Left lung (tissue), 10 donors: ENCODE data around the gene TTC33. TPM values are rescaled to one million over a fixed set of nuclear protein-coding genes. Genes with fewer than 3 reads are reported as not detected.
A peak's percentile ranks its signal among the peaks of the same experiment; 100 is the strongest.

Experiments used
- ATAC-seq: fragments of 200-7000 bp; cut with Tn5 transposase; one replicate; pipeline ENCODE4 v1.9.1; 2020; ENCODE audit warnings: moderate library complexity
- DNase-seq, 4 donors: peaks; one replicate each; pipeline ENCODE4 v3.0.0-alpha.2; 2013 to 2020
- H3K27ac ChIP-seq, 2 donors: fragments of 200-600 bp; sonication (generic) in 1 of 2; one replicate each; pipeline versions ENCODE4 v1.5.0 to v1.8.0; 2020 to 2021
- H3K27me3 ChIP-seq, 2 donors: fragments of 200-600 bp; sonication (generic) in 1 of 2; one replicate each; pipeline versions ENCODE4 v1.5.0 to v1.8.0; 2020 to 2021
- H3K36me3 ChIP-seq, 2 donors: fragments of 200-600 bp; sonication (generic) in 1 of 2; one replicate each; pipeline versions ENCODE4 v1.5.0 to v1.8.0; 2020 to 2021
- H3K4me1 ChIP-seq, 2 donors: fragments of 200-600 bp; one replicate each; pipeline ENCODE4 v1.8.0; 2021
- H3K4me3 ChIP-seq, 2 donors: fragments of 200-600 bp; sonication (generic) in 1 of 2; one replicate each; pipeline versions ENCODE4 v1.5.0 to v1.8.0; 2020 to 2021; ENCODE audit warnings: mild to moderate bottlenecking in 1 of 2
- H3K9me3 ChIP-seq, 2 donors: fragments of 200-600 bp; sonication (generic) in 1 of 2; one replicate each; pipeline versions ENCODE4 v1.5.0 to v1.8.0; 2020 to 2021
- intact Hi-C, 2 donors: fragments of 100-400 bp; cut with DNase I; formaldehyde crosslinking; loops; one replicate each; pipeline versions ENCODE4 v1.11.2 to v1.14.2; 2022
- polyA plus RNA-seq, 6 donors: library from polyadenylated mRNA; unstranded; fragments of 120-200 nt; gene quantifications; one replicate each; pipeline ENCODE4 v1.2.1, GENCODE V29; 2013; ENCODE audit not compliant: insufficient read length in 6 of 6
- total RNA-seq, 2 donors: library from RNA; stranded (reverse); fragmentation: NEBNext Ultra II Directional; extraction: Animal tissue kit (Norgen Biotek cat#: 25700); gene quantifications; one replicate each; pipeline ENCODE4 v1.2.1, GENCODE V29; 2021
- TF ChIP-seq, protein P1 (sequence below), 2 donors: fragments of 200-600 bp; sonication (generic) in 1 of 2; IDR thresholded peaks; one replicate each; pipeline versions ENCODE4 v1.5.0 to v1.8.0; 2021; ENCODE audit warnings: antibody characterized with exemption in 2 of 2
- donor health status: DM: no; HTN: yes; CAD: no.
- donor health status: DM: no; HTN: no; CAD: no.

The TTC33 gene
- total and polyA plus RNA-seq, 8 donors = 11.1 to 41.0 (median 33.0) TPM

DNA sequence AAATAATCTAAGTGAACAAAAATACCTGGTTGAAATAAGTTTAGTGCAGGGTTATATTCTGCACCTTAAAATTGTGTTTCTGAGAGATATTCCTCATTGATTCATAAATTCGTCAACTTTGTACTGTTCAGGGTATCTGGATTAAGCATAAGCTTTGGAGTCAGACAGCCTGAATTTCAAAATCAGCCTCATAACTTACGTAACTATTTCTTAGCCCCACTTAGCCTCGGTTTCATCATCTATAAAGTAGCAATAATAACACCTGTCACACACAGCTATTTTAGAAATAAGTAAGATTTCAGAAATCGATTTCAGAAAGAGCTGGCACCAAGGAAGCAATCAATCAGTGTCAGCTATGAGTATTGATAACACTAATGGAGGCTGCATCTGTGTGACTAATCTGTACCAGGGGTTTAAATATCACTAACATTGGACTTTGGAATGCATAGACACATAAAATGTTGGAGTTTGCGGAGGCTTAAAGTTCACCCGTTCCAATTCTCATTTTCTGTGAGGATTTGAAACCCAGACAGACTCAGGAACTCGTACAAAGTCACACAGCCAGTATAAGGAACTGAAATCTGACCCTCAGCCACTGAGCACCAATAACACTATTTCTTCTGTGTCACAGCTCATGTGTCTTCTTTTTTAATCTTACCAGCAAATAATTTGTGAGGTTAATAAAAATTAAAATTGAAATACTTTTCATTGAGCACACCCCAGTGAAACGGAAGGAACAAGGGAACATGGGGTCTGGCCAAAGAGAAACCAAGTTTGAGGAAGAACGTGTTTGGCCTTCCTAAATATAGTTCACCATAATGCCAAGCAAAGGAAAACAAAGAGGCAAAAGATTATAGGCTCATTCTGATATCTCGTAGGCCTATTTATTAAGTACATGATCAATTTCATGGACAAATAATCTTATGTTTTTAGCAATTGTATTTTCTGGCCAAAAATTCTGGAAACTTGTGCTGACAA is 270.5 kb downstream of the TTC33 start:
- H3K27me3 ChIP-seq = no peaks in the 10 kb centered on the region
- intact Hi-C loops = no loop called here
- H3K27ac ChIP-seq = peak overlapping the region; percentile 2 to 82
- no peaks in the 10 kb centered on the region for H3K9me3 ChIP-seq
- no peak overlapping the region for H3K4me3 ChIP-seq
- TF ChIP-seq, protein P1, sequence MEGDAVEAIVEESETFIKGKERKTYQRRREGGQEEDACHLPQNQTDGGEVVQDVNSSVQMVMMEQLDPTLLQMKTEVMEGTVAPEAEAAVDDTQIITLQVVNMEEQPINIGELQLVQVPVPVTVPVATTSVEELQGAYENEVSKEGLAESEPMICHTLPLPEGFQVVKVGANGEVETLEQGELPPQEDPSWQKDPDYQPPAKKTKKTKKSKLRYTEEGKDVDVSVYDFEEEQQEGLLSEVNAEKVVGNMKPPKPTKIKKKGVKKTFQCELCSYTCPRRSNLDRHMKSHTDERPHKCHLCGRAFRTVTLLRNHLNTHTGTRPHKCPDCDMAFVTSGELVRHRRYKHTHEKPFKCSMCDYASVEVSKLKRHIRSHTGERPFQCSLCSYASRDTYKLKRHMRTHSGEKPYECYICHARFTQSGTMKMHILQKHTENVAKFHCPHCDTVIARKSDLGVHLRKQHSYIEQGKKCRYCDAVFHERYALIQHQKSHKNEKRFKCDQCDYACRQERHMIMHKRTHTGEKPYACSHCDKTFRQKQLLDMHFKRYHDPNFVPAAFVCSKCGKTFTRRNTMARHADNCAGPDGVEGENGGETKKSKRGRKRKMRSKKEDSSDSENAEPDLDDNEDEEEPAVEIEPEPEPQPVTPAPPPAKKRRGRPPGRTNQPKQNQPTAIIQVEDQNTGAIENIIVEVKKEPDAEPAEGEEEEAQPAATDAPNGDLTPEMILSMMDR (IDR thresholded peaks at IDR 0.05) = no peak
- no peaks in the 10 kb centered on the region for H3K36me3 ChIP-seq
- H3K4me1 ChIP-seq = peaks cover under 1 to 40% of the 10 kb centered on the region in 2 donors
- DNase-seq = no peak
- ATAC-seq = peak; percentile 34

DNA sequence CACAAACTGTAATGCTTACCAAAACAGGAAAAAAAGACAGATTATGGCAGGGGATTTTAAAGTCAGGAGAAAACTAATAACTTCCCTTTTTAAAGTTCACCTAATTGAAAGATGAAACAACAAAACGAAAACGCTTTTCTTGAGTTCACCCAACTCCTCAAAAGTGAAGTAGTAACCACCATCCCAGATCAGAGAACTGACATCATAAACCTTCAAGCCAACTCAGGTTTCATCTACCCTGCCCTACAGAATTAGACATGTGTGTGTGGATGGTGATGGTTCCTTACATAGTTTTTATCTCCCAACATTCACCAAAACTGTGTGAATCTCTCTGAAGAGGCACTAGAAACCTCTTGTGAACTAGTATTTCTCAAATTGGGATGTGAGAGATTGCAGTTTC is 271.3 kb downstream of the TTC33 start:
- Histone ChIP-seq H3K27ac (peak overlapping the region in 1 of 2 donors; percentile 82), H3K9me3 (no peaks in the 10 kb centered on the region), H3K4me3 (no peak overlapping the region), H3K4me1 (peaks cover 0 to 35% of the 10 kb centered on the region in 2 donors), H3K36me3 (no peaks in the 10 kb centered on the region), H3K27me3 (no peaks in the 10 kb centered on the region)
- ATAC-seq = no peak
- no peak for DNase-seq
- intact Hi-C loops = no loop called here
- TF ChIP-seq, protein P1 (IDR thresholded peaks at IDR 0.05) = no peak

GRCh38 chr5:40483316-40483715 is 272.4 kb downstream of the TTC33 start:
- TF ChIP-seq, protein P1 (IDR thresholded peaks at IDR 0.05) = no peak
- no peaks in the 10 kb centered on the region for H3K9me3 ChIP-seq
- intact Hi-C loops = no loop called here
- no peaks in the 10 kb centered on the region for H3K36me3 ChIP-seq
- DNase-seq (no peak), ATAC-seq (no peak)
- H3K27me3 ChIP-seq = no peaks in the 10 kb centered on the region
- H3K4me3 ChIP-seq = no peak overlapping the region
- no peak overlapping the region for H3K27ac ChIP-seq
- peaks cover 0 to 32% of the 10 kb centered on the region in 2 donors for H3K4me1 ChIP-seq

GRCh38 chr5:40481241-40481640 is 274.5 kb downstream of the TTC33 start:
- Histone ChIP-seq H3K4me1 (peaks cover 0 to 18% of the 10 kb centered on the region in 2 donors), H3K27me3 (no peaks in the 10 kb centered on the region), H3K9me3 (no peaks in the 10 kb centered on the region), H3K27ac (no peak overlapping the region), H3K4me3 (no peak overlapping the region), H3K36me3 (no peaks in the 10 kb centered on the region)
- ATAC-seq (no peak), DNase-seq (no peak)
- TF ChIP-seq, protein P1 (IDR thresholded peaks at IDR 0.05) = no peak
- intact Hi-C loops = no loop called here

- Histone ChIP-seq H3K36me3 (no peaks in the 10 kb centered on the region), H3K4me1 (peaks cover 0 to 10% of the 10 kb centered on the region in 2 donors), H3K27ac (no peak overlapping the region), H3K9me3 (no peaks in the 10 kb centered on the region), H3K4me3 (no peak overlapping the region), H3K27me3 (no peaks in the 10 kb centered on the region)
- intact Hi-C loops = no loop called here
- DNase-seq (no peak), ATAC-seq (no peak)
- TF ChIP-seq, protein P1 (IDR thresholded peaks at IDR 0.05) = no peak
These were observed 275.4 kb downstream of the TTC33 start for GRCh38 chr5:40480392-40480791.
